Panc1 (cell line): Measurements from ENCODE around the gene EDN2. TPM values are rescaled to one million over a fixed set of nuclear protein-coding genes. Genes with fewer than 3 reads are reported as not detected.

ENCODE experiments used
- ATAC-seq: fragments of 200-7000 bp; cut with Tn5 transposase; 2 replicates; pipeline ENCODE4 v1.9.1; 2020; ENCODE audit warnings: mild to moderate bottlenecking, moderate library complexity
- BruUV-seq: library from RNA; stranded (reverse); fragments of 400-500 nt; replicated peaks from 2 replicates; lab custom pipeline; 2021; lab: Mats Ljungman, UMichigan
- CTCF ChIA-PET: fragments of 300-600 bp; sonication (Branson Sonifier 250); formaldehyde crosslinking; loops from one replicate; lab custom pipeline; 2022; ENCODE audit warnings: antibody characterized with exemption; lab: Charles Lee
- POLR2A ChIA-PET: fragments of 300-600 bp; sonication (Branson Sonifier 250); formaldehyde crosslinking; loops from one replicate; lab custom pipeline; 2022; ENCODE audit warnings: antibody characterized with exemption; lab: Charles Lee
- DNase-seq: peaks from one replicate; pipeline ENCODE4 v3.0.0-alpha.2; 2010; ENCODE audit warnings: low read depth, low spot score
- H3K27ac ChIP-seq: 2 replicates; pipeline ENCODE4 v1.5.1; 2011; ENCODE audit warnings: mild to moderate bottlenecking, low read length, inconsistent platforms
- H3K27me3 ChIP-seq: fragments of 200-500 bp; sonication (Bioruptor generic); 2 replicates; pipeline ENCODE4 v1.6.0; 2014; ENCODE audit warnings: low read length, inconsistent platforms; ENCODE audit not compliant: control insufficient read depth, insufficient read depth
- H3K36me3 ChIP-seq: fragments of 200-500 bp; sonication (Bioruptor generic); 2 replicates; pipeline ENCODE4 v1.5.1; 2014; ENCODE audit warnings: inconsistent platforms, mild to moderate bottlenecking, low read length, moderate library complexity; ENCODE audit not compliant: control insufficient read depth, insufficient read depth
- H3K4me1 ChIP-seq: 2 replicates; pipeline ENCODE4 v1.5.1; 2011; ENCODE audit warnings: inconsistent platforms, mild to moderate bottlenecking, low read length, moderate library complexity; ENCODE audit not compliant: control insufficient read depth, insufficient read depth
- H3K4me3 ChIP-seq, 2 experiments: 2 replicates each; pipeline ENCODE4 v1.5.1; 2011 to 2012; ENCODE audit warnings: low read depth in 2 of 2, low read length in 2 of 2, mild to moderate bottlenecking in 2 of 2, inconsistent platforms in 1 of 2, moderate library complexity in 1 of 2
- H3K9me3 ChIP-seq: fragments of 200-500 bp; sonication (Bioruptor generic); 2 replicates; pipeline ENCODE4 v1.5.1; 2014; ENCODE audit warnings: low read depth, mild to moderate bottlenecking, inconsistent platforms, low read length, moderate library complexity; ENCODE audit not compliant: control insufficient read depth, insufficient read depth
- POLR2AphosphoS5 ChIP-seq: IDR thresholded peaks from 2 replicates; pipeline ENCODE4 v1.6.1; 2012; ENCODE audit warnings: mild to moderate bottlenecking, low read depth, low read length, moderate library complexity
- REST ChIP-seq, 2 experiments: IDR thresholded peaks; 2 replicates each; pipeline ENCODE4 v1.6.1; 2011 to 2012; ENCODE audit warnings: low read depth in 2 of 2, control low read depth in 1 of 2, low read length in 1 of 2, mild to moderate bottlenecking in 1 of 2, moderate library complexity in 1 of 2; ENCODE audit not compliant: insufficient read depth in 1 of 2
- SIN3A ChIP-seq: IDR thresholded peaks from 2 replicates; pipeline ENCODE4 v1.6.1; 2012; ENCODE audit warnings: low read depth, mild to moderate bottlenecking, low read length, moderate library complexity, borderline replicate concordance; ENCODE audit not compliant: insufficient read depth
- TCF7L2 ChIP-seq: IDR thresholded peaks from 2 replicates; pipeline ENCODE4 v1.6.1; 2011; ENCODE audit warnings: mild to moderate bottlenecking, low read depth, low read length, inconsistent platforms
- in situ Hi-C: cut with HindIII; loops from 2 replicates; pipeline ENCODE4 v1.10.0; 2016; ENCODE audit warnings: low sequenced_read_pairs, low pct_unique_long_range_greater_than_20kb
- intact Hi-C: fragments of 100-400 bp; cut with micrococcal nuclease; formaldehyde crosslinking; loops from one replicate; pipeline ENCODE4 v1.10.0; 2022; ENCODE audit not compliant: unreplicated experiment
- total RNA-seq: library from RNA; stranded (reverse); gene quantifications from one replicate; pipeline ENCODE4 v1.2.1, GENCODE V29; 2021; ENCODE audit not compliant: unreplicated experiment
- TF ChIP-seq, protein P1 (sequence below): fragments of 450-650 bp; IDR thresholded peaks from 2 replicates; pipeline ENCODE4 v1.5.1; 2017; ENCODE audit warnings: mild to moderate bottlenecking

EDN2 gene
- total RNA-seq, 1 experiment from 2014 or later: not detected

GRCh38 chr1:41478118-41478748 lies 6.2 kb downstream of the EDN2 start:
- in situ Hi-C loops: no loop called here
- intact Hi-C loops: no loop called here
- Histone ChIP-seq H3K27ac (no peak overlapping the region), H3K4me1 (no peaks in the 10 kb centered on the region; the same call in 1 of the 2 replicates), H3K27me3 (0 out of 2 replicates have a peak, but pooled peaks cover under 1% of the 10 kb centered on the region), H3K36me3 (no peaks in the 10 kb centered on the region), H3K9me3 (no peaks in the 10 kb centered on the region), H3K4me3 (no peak overlapping the region)
- ChIA-PET POLR2A (no interaction called here), CTCF (no interaction called here)
- TF ChIP-seq REST (IDR thresholded peaks at IDR 0.05; ENCODE audit: insufficient read depth in 1 of 2, low read depth in 2 of 2, low read length in 1 of 2) (no peak), SIN3A (no peak), TCF7L2 (no peak), POLR2AphosphoS5 (no peak)
- TF ChIP-seq, protein P1, sequence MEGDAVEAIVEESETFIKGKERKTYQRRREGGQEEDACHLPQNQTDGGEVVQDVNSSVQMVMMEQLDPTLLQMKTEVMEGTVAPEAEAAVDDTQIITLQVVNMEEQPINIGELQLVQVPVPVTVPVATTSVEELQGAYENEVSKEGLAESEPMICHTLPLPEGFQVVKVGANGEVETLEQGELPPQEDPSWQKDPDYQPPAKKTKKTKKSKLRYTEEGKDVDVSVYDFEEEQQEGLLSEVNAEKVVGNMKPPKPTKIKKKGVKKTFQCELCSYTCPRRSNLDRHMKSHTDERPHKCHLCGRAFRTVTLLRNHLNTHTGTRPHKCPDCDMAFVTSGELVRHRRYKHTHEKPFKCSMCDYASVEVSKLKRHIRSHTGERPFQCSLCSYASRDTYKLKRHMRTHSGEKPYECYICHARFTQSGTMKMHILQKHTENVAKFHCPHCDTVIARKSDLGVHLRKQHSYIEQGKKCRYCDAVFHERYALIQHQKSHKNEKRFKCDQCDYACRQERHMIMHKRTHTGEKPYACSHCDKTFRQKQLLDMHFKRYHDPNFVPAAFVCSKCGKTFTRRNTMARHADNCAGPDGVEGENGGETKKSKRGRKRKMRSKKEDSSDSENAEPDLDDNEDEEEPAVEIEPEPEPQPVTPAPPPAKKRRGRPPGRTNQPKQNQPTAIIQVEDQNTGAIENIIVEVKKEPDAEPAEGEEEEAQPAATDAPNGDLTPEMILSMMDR: no peak
- DNase-seq: no peak
- no TSS peak for BruUV-seq
- no peak for ATAC-seq

DNA sequence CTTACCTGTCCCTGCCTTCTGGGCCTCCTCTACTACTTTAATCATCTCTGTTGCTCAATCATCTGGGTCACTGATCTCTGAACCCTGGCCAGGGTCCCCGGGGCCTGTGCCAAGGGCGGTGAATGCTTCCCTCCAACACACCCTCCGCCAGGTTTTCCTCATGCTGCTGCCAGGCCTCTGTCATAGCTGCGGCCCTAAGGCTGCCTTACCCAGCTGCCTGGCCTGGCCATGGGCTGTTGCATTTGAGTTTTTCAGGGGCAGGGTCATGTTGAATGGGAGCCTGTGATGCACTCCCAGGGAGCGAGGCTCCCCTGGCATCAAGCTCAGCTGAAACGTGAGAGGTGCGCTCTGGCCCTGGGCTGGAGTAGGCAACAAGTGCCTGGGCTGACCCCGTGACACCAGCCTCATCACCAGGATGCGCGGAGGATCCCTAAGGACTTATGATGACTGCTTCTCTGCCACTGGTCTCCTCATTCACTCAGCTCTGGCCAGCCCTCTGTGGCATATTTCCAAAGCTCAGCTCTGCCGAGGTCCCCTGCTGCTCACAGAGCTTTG lies 7.6 kb downstream of the EDN2 start:
- TF ChIP-seq REST (IDR thresholded peaks at IDR 0.05; ENCODE audit: insufficient read depth in 1 of 2, low read depth in 2 of 2, low read length in 1 of 2) (no peak), POLR2AphosphoS5 (no peak), TCF7L2 (no peak), SIN3A (no peak)
- TF ChIP-seq, protein P1: no peak
- intact Hi-C loops: no loop called here
- no peak overlapping the region for H3K27ac ChIP-seq
- no peak for DNase-seq
- 0 out of 2 replicates have a peak, but pooled peaks cover 2% of the 10 kb centered on the region for H3K27me3 ChIP-seq
- ATAC-seq: no peak
- ChIA-PET POLR2A (no interaction called here), CTCF (no interaction called here)
- in situ Hi-C loops: no loop called here
- H3K4me3 ChIP-seq: no peak overlapping the region
- no TSS peak for BruUV-seq
- no peaks in the 10 kb centered on the region for H3K9me3 ChIP-seq
- no peaks in the 10 kb centered on the region for H3K4me1 ChIP-seq
- no peaks in the 10 kb centered on the region for H3K36me3 ChIP-seq
